Peyer's patch (tissue), 4 donors: ENCODE results near the gene VPS4B.

ENCODE experiments used
- CTCF ChIP-seq, 6 experiments: fragments of 450-650 bp in 4 of 6; fragments of 200-600 bp in 2 of 6; sonication (generic) in 1 of 6; IDR thresholded peaks; one replicate each; pipeline ENCODE4 v1.5.1; 2017 to 2019; ENCODE audit warnings: antibody characterized with exemption in 6 of 6, mild to moderate bottlenecking in 3 of 6, moderate library complexity in 1 of 6
- POLR2A ChIP-seq, 2 donors: fragments of 450-650 bp; IDR thresholded peaks; one replicate each; pipeline ENCODE4 v1.5.1; 2017; ENCODE audit warnings: antibody characterized with exemption in 2 of 2, mild to moderate bottlenecking in 2 of 2, moderate library complexity in 2 of 2

GRCh38 chr18:63430526-63430925 is 8.2 kb upstream of the VPS4B start:
- no peak for TF ChIP-seq POLR2A (IDR thresholded peaks at IDR 0.05)
- TF ChIP-seq CTCF (IDR thresholded peaks at IDR 0.05), result no peak
